Measurements from ENCODE around the gene FEM1A. TPM values are rescaled to one million over a fixed set of nuclear protein-coding genes. Genes with fewer than 3 reads are reported as not detected.

Gene FEM1A
- total and polyA plus RNA-seq, 10 of the 15 experiments (the other 5 are each of a cell fraction or from before 2014, with no cell fraction given) = 0.27 to 17.4 (median 3.8) TPM

- POLR2A ChIA-PET = no interaction called here
- Histone ChIP-seq H3K79me2 (ENCODE audit: control insufficient read depth, insufficient read depth, low read length) (no peaks in the 10 kb centered on the region), H2AFZ (ENCODE audit: control insufficient read depth, low read depth, low read length) (no peak overlapping the region), H3K4me1 (ENCODE audit: control insufficient read depth, insufficient read depth, low read length) (peaks cover 6% of the 10 kb centered on the region), H3K36me3 (ENCODE audit: control insufficient read depth in 2 of 2, insufficient read depth in 2 of 2, low read length in 1 of 2) (no peaks in the 10 kb centered on the region), H3K27me3 (replicated peaks in 1 of 2; ENCODE audit: control insufficient read depth in 2 of 2, insufficient read depth in 2 of 2, low read length in 1 of 2) (no peaks in the 10 kb centered on the region), H3K9ac (ENCODE audit: control insufficient read depth, insufficient read depth, low read length) (no peak overlapping the region), H3K27ac (ENCODE audit: control insufficient read depth, insufficient read depth) (no peak overlapping the region), H3K4me3 (no peak overlapping the region), H3K4me2 (ENCODE audit: control insufficient read depth, insufficient read depth) (no peak overlapping the region), H3K9me3 (replicated peaks; ENCODE audit: control insufficient read depth, insufficient read depth, low read length) (no peaks in the 10 kb centered on the region), H4K20me1 (ENCODE audit: control insufficient read depth, insufficient read depth) (no peaks in the 10 kb centered on the region)
- CTCF ChIA-PET = interaction anchor here (0.6 to 11.0 kb wide), 16 partner anchors 13 to 1883 kb away, joined by 3 to 310 read pairs (median 4); partner anchors contain the start of gene FEM1A
- RAD21 ChIA-PET (ENCODE audit: unreplicated experiment) = interaction anchor here (0.5 to 2.6 kb wide), 4 partner anchors 12 to 108 kb away, joined by 3 to 10 read pairs (median 8); partner anchors contain the start of gene FEM1A
- no TSS peak for BruUV-seq (replicated peaks)
- WGBS (ENCODE audit: insufficient coverage, insufficient replicate concordance, low lambda C conversion rate, missing lambda C conversion rate) = 36% methylated on average over 33 of the region's 33 CpGs
- in situ Hi-C loops (cut with MboI) (no loop called here), intact Hi-C loops (cut with micrococcal nuclease; ENCODE audit: unreplicated experiment) (loop anchor here (1.0 kb wide), 1 partner anchor 72 kb away; no protein-coding TSS in a partner anchor)
- peak; percentile 95 for ATAC-seq
- FAIRE-seq = peak; percentile 59
- DNase-seq (ENCODE audit: low read depth, low spot score) = no peak
- SMC1A ChIA-PET (ENCODE audit: uncharacterized antibody, unreplicated experiment) = interaction anchor here (1.1 to 2.0 kb wide), 3 partner anchors 23 to 108 kb away, joined by 3 to 7 read pairs (median 3); no protein-coding TSS in a partner anchor
- TF ChIP-seq RAD21 (IDR thresholded peaks at IDR 0.05; ENCODE audit: insufficient read depth, low read depth, low read length) = peak; percentile 66
- 0 out of 2 replicates have a peak, but pooled peaks have one; percentile 22 for TF ChIP-seq RUNX3 (IDR thresholded peaks at IDR 0.05; ENCODE audit: low read length)
- 0 out of 2 replicates have a peak, but pooled peaks have one; percentile 36 for TF ChIP-seq YY1 (IDR thresholded peaks at IDR 0.05; ENCODE audit: low read depth, low read length)
- TF ChIP-seq ZNF207 (IDR thresholded peaks at IDR 0.05; ENCODE audit: borderline replicate concordance) = no peak
- TF ChIP-seq SMC3 (IDR thresholded peaks at IDR 0.05; ENCODE audit: borderline replicate concordance, low read length) = peak; percentile 70
- TF ChIP-seq IKZF1 (conservative IDR thresholded peaks at IDR 0.05) = peak; percentile 57
- peak; percentile 32 to 49; a peak in 2 of 4 replicates for TF ChIP-seq IKZF2 (IDR thresholded peaks at IDR 0.05)
- TF ChIP-seq NR2C1 (IDR thresholded peaks at IDR 0.05) = no peak
- TF ChIP-seq PML (IDR thresholded peaks at IDR 0.05; ENCODE audit: low read length) = no peak
- TF ChIP-seq E4F1 (IDR thresholded peaks at IDR 0.05; ENCODE audit: borderline replicate concordance, partially characterized antibody) = no peak
- peak; percentile 87 for TF ChIP-seq SMARCA5 (IDR thresholded peaks at IDR 0.05)
- TF ChIP-seq EP300 (IDR thresholded peaks at IDR 0.05; ENCODE audit: borderline replicate concordance in 1 of 2, control insufficient read depth in 1 of 2, low read depth in 2 of 2, low read length in 2 of 2) = no peak
- TF ChIP-seq ZBTB33 (IDR thresholded peaks at IDR 0.05) = no peak
- TF ChIP-seq, protein P1, sequence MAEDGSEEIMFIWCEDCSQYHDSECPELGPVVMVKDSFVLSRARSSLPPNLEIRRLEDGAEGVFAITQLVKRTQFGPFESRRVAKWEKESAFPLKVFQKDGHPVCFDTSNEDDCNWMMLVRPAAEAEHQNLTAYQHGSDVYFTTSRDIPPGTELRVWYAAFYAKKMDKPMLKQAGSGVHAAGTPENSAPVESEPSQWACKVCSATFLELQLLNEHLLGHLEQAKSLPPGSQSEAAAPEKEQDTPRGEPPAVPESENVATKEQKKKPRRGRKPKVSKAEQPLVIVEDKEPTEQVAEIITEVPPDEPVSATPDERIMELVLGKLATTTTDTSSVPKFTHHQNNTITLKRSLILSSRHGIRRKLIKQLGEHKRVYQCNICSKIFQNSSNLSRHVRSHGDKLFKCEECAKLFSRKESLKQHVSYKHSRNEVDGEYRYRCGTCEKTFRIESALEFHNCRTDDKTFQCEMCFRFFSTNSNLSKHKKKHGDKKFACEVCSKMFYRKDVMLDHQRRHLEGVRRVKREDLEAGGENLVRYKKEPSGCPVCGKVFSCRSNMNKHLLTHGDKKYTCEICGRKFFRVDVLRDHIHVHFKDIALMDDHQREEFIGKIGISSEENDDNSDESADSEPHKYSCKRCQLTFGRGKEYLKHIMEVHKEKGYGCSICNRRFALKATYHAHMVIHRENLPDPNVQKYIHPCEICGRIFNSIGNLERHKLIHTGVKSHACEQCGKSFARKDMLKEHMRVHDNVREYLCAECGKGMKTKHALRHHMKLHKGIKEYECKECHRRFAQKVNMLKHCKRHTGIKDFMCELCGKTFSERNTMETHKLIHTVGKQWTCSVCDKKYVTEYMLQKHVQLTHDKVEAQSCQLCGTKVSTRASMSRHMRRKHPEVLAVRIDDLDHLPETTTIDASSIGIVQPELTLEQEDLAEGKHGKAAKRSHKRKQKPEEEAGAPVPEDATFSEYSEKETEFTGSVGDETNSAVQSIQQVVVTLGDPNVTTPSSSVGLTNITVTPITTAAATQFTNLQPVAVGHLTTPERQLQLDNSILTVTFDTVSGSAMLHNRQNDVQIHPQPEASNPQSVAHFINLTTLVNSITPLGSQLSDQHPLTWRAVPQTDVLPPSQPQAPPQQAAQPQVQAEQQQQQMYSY (CRISPR knock-in tag; IDR thresholded peaks at IDR 0.05) = no peak
These were observed 12.5 kb downstream of the FEM1A start for GRCh38 chr19:4803736-4804695.

All from GM12878 (cell line).